ENCODE results near the gene CCDC86.

The CCDC86 gene

GRCh38 chr11:60899046-60899936, 57.4 kb downstream of the CCDC86 start:
- DNase-seq: peak in 1 of 14 donors; percentile 13

- no peak for DNase-seq
Measured at GRCh38 chr11:60899977-60900376, 58.1 kb downstream of the CCDC86 start.
